Erythroblast (primary cell): ENCODE measurements around the gene CCDC57.

Experiments used
- GATA1 ChIP-seq: IDR thresholded peaks from 2 replicates; pipeline ENCODE4 v1.6.1; 2011; ENCODE audit warnings: low read depth, mild to moderate bottlenecking, control low read depth, low read length, moderate library complexity
- POLR2A ChIP-seq: IDR thresholded peaks from 2 replicates; pipeline ENCODE4 v1.6.1; 2011; ENCODE audit warnings: mild to moderate bottlenecking, low read length

GRCh38 chr17:82244413-82245133 is 31.9 kb upstream of the CCDC57 start:
- TF ChIP-seq POLR2A: no peak
- no peak for TF ChIP-seq GATA1
